NB4 (cell line): ENCODE measurements around the gene NRN1L.

ENCODE experiments used
- DNase-seq: peaks from one replicate; pipeline ENCODE4 v3.0.0; 2010; ENCODE audit warnings: low read depth
- H3K4me3 ChIP-seq: one replicate; pipeline ENCODE4 v1.5.1; 2011; ENCODE audit warnings: mild to moderate bottlenecking, low read depth, low read length, moderate library complexity
- MYC ChIP-seq: IDR thresholded peaks from 2 replicates; pipeline ENCODE4 v1.6.1; 2011; ENCODE audit warnings: low read depth, low read length
- POLR2A ChIP-seq: IDR thresholded peaks from 2 replicates; pipeline ENCODE4 v1.6.1; 2011; ENCODE audit warnings: mild to moderate bottlenecking; ENCODE audit not compliant: insufficient read length; ENCODE audit errors: extremely low read depth
- TF ChIP-seq, protein P1 (sequence below): IDR thresholded peaks from 2 replicates; pipeline ENCODE4 v1.6.1; 2011; ENCODE audit warnings: low read depth, low read length
- TF ChIP-seq, protein P2 (sequence below): IDR thresholded peaks from one replicate; pipeline ENCODE4 v1.5.1; 2012; ENCODE audit warnings: low read depth, low read length

NRN1L gene

DNA sequence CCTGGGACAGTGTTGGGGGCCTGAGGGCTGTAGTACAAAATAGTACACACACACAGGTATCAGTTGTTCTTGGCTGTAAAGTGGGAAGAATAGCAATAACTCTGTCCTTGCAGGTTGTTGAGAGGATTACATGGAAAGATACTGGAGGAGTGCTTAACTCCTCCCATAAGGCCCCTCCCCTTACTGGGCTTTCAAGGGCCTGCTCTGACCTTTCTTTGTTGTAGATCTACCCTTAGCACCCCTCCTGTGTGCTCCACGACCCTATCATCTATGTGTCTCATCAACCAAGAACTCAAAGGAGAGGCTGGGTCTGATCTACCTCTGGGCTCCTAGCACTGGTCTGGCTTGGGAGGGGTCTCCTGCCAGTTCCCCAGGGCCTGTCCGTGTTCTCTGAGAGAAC, 20.1 kb upstream of the NRN1L start:
- TF ChIP-seq, protein P1, sequence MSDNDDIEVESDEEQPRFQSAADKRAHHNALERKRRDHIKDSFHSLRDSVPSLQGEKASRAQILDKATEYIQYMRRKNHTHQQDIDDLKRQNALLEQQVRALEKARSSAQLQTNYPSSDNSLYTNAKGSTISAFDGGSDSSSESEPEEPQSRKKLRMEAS, result no peak
- TF ChIP-seq MYC (no peak), POLR2A (no peak)
- TF ChIP-seq, protein P2, sequence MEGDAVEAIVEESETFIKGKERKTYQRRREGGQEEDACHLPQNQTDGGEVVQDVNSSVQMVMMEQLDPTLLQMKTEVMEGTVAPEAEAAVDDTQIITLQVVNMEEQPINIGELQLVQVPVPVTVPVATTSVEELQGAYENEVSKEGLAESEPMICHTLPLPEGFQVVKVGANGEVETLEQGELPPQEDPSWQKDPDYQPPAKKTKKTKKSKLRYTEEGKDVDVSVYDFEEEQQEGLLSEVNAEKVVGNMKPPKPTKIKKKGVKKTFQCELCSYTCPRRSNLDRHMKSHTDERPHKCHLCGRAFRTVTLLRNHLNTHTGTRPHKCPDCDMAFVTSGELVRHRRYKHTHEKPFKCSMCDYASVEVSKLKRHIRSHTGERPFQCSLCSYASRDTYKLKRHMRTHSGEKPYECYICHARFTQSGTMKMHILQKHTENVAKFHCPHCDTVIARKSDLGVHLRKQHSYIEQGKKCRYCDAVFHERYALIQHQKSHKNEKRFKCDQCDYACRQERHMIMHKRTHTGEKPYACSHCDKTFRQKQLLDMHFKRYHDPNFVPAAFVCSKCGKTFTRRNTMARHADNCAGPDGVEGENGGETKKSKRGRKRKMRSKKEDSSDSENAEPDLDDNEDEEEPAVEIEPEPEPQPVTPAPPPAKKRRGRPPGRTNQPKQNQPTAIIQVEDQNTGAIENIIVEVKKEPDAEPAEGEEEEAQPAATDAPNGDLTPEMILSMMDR, result no peak
- no peak overlapping the region for H3K4me3 ChIP-seq
- DNase-seq, result no peak

- TF ChIP-seq, protein P1, result peak; percentile 94
- TF ChIP-seq, protein P2, result peak; percentile 56
- TF ChIP-seq MYC, result peak; percentile 90
- TF ChIP-seq POLR2A, result no peak
- H3K4me3 ChIP-seq, result no peak overlapping the region
- DNase-seq, result peak; percentile 64
Observed at GRCh38 chr16:67865318-67865717, 19.4 kb upstream of the NRN1L start.

- no peak for DNase-seq
- TF ChIP-seq MYC, result no peak
- no peak overlapping the region for H3K4me3 ChIP-seq
Observed at GRCh38 chr16:67868290-67868689, 16.4 kb upstream of the NRN1L start.

GRCh38 chr16:67869653-67870052, 15.0 kb upstream of the NRN1L start:
- DNase-seq, result no peak
- H3K4me3 ChIP-seq, result no peak overlapping the region
- TF ChIP-seq, protein P1, result no peak
- TF ChIP-seq POLR2A (no peak), MYC (no peak)
- TF ChIP-seq, protein P2, result no peak

DNA sequence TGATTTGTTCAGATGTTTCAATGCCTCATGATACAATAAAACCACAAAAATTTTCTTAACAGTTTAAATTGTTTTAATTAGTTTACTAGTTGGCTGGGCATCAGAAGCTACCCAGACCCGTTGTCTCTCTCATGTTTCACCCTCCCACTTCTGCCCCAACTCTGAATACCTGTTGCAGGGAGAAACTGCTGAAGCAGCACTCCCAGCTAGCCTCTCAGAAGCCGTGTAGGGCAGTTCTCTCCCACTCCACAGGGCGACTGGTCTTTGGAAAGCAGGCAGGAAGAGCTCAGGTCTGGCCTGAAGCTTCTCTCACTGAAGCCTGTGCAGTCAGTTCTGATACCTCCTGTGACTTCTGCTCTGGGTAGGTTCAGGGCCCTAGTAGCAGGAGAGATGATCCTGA, 13.4 kb upstream of the NRN1L start:
- no peak overlapping the region for H3K4me3 ChIP-seq
- TF ChIP-seq, protein P2, result no peak
- TF ChIP-seq, protein P1, result no peak
- TF ChIP-seq MYC (no peak), POLR2A (no peak)
- DNase-seq, result no peak

- TF ChIP-seq POLR2A (no peak), MYC (no peak)
- TF ChIP-seq, protein P1, result no peak
- TF ChIP-seq, protein P2, result no peak
- peak; percentile 31 for DNase-seq
- peak overlapping the region; percentile 79 for H3K4me3 ChIP-seq
Observed at GRCh38 chr16:67872131-67872630, 12.5 kb upstream of the NRN1L start.
